GM10847 (cell line): ENCODE measurements around the gene BMAL2.

ENCODE experiments used
- POLR2A ChIP-seq: IDR thresholded peaks from 2 replicates; pipeline ENCODE4 v1.6.1; 2011; ENCODE audit not compliant: insufficient read length; ENCODE audit errors: extremely low read depth

BMAL2 gene, protein sequence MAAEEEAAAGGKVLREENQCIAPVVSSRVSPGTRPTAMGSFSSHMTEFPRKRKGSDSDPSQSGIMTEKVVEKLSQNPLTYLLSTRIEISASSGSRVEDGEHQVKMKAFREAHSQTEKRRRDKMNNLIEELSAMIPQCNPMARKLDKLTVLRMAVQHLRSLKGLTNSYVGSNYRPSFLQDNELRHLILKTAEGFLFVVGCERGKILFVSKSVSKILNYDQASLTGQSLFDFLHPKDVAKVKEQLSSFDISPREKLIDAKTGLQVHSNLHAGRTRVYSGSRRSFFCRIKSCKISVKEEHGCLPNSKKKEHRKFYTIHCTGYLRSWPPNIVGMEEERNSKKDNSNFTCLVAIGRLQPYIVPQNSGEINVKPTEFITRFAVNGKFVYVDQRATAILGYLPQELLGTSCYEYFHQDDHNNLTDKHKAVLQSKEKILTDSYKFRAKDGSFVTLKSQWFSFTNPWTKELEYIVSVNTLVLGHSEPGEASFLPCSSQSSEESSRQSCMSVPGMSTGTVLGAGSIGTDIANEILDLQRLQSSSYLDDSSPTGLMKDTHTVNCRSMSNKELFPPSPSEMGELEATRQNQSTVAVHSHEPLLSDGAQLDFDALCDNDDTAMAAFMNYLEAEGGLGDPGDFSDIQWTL

DNA sequence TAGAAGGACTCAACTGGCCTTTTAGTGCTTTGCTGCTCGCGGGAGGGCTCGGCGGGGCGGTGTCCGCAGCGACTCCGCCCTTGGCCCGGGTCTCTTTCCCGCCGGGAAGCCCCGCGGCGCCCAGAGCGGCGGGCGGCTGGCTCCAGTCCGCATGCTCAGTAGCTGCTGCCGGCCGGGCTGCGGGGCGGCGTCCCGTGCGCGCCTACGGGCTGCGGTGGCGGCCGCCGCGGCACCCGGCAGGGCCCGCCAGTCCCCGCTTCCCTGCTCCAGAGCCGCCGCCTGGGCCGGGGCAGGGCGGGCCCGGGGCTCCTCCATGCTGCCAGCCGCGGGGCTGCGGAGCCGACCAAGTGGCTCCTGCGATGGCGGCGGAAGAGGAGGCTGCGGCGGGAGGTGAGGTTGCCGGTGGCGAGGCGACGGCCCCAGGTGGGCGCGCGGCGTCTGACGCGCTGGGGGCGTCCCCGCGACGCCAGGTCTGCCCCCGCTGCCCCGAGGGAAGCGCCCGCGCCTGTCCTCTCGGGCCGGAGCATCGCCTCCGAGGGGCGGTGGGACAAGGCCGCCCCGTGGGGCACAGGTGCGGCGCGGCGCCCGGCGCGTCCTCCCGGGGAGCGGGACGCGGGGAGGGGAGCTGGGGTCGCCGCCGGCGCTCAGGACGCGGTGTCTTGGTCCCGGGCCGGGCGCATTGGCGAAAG lies at the start of gene BMAL2:
TSS of gene BMAL2 (plus strand) at position 123 of the 689 bp plus-strand sequence. CDS start at position 360, 237 bp downstream.
- peak; percentile 67 for TF ChIP-seq POLR2A

GRCh38 chr12:27284021-27284420 lies 48.6 kb upstream of the BMAL2 start:
- no peak for TF ChIP-seq POLR2A

DNA sequence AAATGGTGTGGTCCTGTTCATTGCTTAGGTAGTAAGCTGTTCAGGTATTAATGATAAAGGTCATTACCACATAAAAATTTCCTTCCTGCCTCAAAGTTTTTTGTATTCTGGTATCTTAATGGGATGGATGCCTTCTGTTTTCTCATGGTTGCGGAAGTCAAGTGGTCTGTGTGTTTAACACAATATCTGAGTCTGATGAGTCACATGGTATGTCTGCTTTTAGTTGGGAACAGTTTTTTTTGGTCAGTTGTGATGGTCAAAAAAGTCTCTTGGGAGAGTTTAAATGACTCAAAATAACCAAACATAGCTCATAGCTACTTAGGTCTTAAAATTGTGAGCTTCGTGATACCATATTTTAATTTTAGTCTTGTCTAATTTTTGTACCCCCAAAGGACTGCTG lies 47.9 kb upstream of the BMAL2 start:
- no peak for TF ChIP-seq POLR2A

DNA sequence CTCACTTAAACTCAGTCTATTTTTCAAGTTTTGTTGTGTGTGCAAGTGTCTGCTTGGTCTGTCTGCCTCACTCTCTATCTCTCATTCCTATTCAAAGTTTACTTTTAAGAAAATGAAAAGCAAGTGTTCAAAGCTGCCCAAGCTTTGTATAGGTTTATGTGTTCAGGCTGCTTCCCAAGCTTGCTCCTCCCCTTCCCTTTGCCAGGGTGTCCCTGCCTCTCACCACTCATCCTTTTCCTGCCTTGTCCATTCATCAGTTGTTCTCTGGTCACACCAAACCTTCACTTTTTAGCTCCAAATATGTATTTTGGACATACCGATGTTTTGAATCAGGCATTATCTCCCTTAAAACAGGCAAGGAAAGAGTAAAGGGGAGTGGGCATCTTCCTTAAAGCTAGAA lies 47.2 kb upstream of the BMAL2 start:
- TF ChIP-seq POLR2A: no peak

DNA sequence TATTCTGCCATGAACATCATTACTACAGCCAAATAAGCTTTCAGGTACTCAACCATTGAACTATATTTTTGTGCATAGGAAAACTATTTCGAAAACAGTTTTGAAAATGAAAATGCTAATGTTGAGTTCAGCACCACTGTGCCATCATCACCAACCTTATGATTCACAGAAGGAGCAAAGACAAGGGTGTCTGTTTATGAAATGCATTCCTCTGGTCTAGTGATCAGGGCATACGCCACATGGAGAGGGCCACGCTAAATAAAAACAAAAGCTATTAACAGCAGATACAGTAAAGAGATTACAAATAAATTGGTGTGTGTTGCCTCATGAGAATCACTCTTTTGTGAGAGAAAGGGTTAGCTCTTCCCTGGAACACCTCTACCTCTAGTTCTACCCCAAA lies 43.2 kb upstream of the BMAL2 start:
- no peak for TF ChIP-seq POLR2A

DNA sequence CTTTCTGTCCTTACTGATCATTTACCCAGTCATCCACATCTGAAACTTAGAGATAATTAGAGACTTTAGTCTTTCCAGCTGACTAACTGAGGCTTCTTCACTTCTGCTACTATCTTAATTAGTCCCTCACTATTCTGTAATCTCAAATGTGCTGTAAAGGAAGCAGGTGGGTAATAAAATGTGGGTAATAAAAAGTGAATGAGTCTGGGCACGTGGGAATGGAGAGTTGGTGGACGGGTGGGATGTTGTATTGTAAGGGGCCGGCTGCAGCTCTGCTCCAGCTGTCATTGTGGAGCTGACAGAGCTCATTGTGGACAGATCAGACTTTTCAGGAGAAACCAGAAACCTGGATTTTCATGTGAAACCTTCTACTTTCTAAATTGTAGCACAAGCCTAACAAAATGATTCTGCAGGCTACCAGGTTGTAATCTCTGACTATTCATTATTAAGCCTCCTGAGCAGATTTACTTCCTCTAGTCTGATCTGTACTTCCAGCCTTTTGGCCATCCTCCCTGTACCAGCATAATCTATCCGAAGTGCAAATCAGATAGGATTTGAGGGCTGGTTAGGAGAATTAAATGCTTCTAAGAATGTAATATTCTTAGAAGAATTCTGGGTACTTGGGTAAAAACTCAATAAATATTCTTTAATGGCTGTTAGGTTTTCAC lies 42.0 kb upstream of the BMAL2 start:
- TF ChIP-seq POLR2A: no peak

DNA sequence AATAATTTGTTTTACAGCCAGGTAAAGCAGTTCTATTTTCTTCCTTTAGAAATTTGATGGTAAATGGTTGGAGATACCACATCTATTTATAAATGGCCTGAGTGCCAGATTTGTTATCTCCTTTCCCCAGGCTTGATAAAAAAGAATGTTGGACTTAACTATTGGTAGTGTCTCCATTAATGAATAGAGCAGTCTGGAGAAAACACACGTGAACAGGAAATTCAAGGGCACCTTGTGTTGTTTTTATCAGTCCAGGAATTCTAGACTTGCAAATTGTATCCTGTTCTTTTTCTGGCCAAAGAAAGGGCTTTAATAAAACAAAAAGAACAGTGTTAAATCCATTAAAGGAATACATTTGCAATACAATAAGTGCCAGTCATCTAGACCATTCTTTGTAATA lies 40.8 kb upstream of the BMAL2 start:
- TF ChIP-seq POLR2A: no peak

DNA sequence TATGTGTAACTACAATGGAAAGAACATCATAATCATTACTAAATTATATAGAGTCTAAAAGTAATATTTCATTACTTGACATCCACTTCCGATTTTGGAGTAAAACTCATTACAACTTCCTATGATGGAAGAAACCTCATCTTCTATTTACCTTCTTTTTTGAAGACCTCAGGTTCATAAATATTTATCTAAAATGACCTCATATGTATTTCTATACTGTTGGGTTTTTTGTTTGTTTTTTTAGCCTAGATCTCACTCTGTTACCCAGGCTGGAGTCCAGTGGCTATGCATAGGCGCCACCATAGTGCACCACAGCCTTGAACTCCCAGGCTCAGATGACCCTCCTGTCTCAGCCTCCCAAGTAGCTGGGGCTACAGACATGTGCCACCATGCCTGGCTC lies 39.9 kb upstream of the BMAL2 start:
- no peak for TF ChIP-seq POLR2A

GRCh38 chr12:27293463-27293862 lies 39.2 kb upstream of the BMAL2 start:
- no peak for TF ChIP-seq POLR2A

DNA sequence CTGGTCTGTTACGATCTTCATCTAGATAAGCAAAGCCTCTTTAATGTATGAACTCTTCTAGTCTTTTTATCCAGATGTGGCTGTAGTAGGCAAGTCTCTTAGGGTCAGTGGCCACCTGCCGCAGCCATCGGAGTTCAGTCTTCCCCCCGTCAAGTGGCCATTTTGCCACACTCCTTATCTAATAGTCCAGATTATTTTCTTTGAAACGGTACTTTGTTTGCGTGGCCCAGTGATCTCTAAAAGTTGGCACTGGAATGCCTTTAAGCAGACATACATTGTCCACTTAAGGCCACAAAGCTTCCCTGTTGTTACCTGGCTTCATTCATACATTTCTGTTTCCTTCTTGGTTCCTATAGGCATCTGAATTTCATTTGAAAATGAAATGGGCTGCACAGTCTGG lies 36.0 kb upstream of the BMAL2 start:
- TF ChIP-seq POLR2A: no peak

DNA sequence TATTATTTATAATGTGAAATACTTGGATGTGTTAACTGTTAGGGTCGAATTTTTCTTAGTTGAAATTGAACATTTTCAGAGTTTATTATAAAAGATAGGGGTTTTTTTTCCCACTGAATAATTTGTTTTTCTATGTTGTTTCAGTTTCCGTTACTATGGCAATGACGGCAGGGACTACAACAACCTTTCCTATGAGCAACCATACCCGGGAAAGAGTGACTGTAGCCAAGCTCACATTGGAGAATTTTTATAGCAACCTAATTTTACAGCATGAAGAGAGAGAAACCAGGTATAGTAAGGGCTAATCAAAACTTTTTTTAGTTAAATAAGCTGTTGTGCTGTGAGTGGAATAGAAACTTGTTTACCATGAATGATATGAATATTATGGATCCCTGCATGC lies 35.1 kb upstream of the BMAL2 start:
- no peak for TF ChIP-seq POLR2A

DNA sequence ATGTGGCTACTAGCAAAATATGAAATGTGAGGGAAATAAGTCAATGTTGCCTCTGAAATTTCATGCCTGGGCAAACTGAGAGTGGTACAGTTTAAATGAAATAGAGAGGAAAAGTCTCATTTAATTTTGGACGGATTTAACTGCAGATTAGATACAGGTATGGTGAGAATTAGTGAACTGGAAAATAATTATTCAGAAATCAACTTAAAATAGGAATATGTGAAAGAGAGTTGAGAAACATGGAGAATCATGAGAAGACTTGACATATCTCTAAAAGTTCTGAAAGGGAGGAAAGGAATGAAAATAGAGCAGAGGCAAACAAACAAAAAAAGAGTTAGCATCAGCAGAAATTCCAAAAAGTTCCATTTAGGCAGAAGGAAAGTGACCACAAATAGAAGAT lies 33.5 kb upstream of the BMAL2 start:
- TF ChIP-seq POLR2A: no peak

DNA sequence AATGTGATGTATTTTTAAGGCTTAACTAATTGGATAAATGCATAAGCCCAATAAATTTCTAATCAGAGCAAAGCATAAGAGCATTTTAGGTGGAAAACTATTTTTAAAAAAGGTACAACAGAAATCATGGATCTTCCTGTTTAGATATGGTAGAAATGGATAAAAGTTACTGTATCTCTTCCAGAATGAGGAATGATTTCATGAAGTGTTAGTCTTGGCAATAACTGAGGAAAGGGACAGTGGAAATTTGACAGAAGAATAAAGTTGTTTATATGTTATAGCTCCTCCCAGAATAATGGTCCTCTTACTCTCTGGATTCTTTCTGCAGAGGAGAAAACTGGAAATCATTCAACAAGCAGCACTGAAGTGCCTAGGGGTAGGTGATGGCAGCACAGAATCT lies 32.4 kb upstream of the BMAL2 start:
- TF ChIP-seq POLR2A: no peak

GRCh38 chr12:27303139-27304111 lies 29.2 kb upstream of the BMAL2 start:
- no peak for TF ChIP-seq POLR2A
